K562 (cell line): Measurements from ENCODE around the gene TMEM208. TPM values are rescaled to one million over a fixed set of nuclear protein-coding genes. Genes with fewer than 3 reads are reported as not detected.
A peak's percentile ranks its signal among the peaks of the same experiment; 100 is the strongest.

Experiments
- CC2D1A ChIP-seq: fragments of 450-650 bp; IDR thresholded peaks from 2 replicates; pipeline ENCODE4 v1.6.1; 2017; ENCODE audit warnings: mild to moderate bottlenecking
- CEBPG ChIP-seq, 3 experiments: fragments of 200-800 bp in 1 of 3; sonication (Bioruptor generic) in 1 of 3; sonication (generic) in 1 of 3; formaldehyde crosslinking in 1 of 3; IDR thresholded peaks in 2 of 3; conservative IDR thresholded peaks in 1 of 3; 2 replicates each; pipeline versions ENCODE4 v1.6.1 to v1.8.0; 2016 to 2022; ENCODE audit warnings: missing compliant biosample characterization in 2 of 3, missing genetic modification characterization in 2 of 3, mild to moderate bottlenecking in 1 of 3, missing genetic modification reagents in 1 of 3
- KAT2B ChIP-seq: IDR thresholded peaks from one replicate; pipeline ENCODE4 v1.6.1; 2012; ENCODE audit warnings: low read depth, mild to moderate bottlenecking, control low read depth, inconsistent platforms, low read length, moderate library complexity
- L3MBTL2 ChIP-seq: fragments of 450-650 bp; IDR thresholded peaks from 2 replicates; pipeline ENCODE4 v1.6.1; 2016; ENCODE audit warnings: mild to moderate bottlenecking, moderate library complexity
- NFIC ChIP-seq: fragments of 450-650 bp; IDR thresholded peaks from 2 replicates; pipeline ENCODE4 v1.6.1; 2017; ENCODE audit warnings: mild to moderate bottlenecking, inconsistent platforms
- RBM34 ChIP-seq: fragments of 200-400 bp; formaldehyde crosslinking; IDR thresholded peaks from 2 replicates; pipeline ENCODE4 v1.6.1; 2018; ENCODE audit warnings: low read length, borderline replicate concordance; ENCODE audit not compliant: insufficient read depth
- RCOR1 ChIP-seq, 2 experiments: IDR thresholded peaks; 2 replicates each; pipeline ENCODE4 v1.6.1; 2012; ENCODE audit warnings: low read depth in 2 of 2, low read length in 2 of 2, borderline replicate concordance in 1 of 2, improper control_type of control experiment in 1 of 2
- SP1 ChIP-seq: sonication (generic); formaldehyde crosslinking; IDR thresholded peaks from 2 replicates; pipeline ENCODE4 v1.8.1; 2022; ENCODE audit warnings: mild to moderate bottlenecking, missing genetic modification reagents
- SRSF3 ChIP-seq: fragments of 200-400 bp; formaldehyde crosslinking; IDR thresholded peaks from 2 replicates; pipeline ENCODE4 v1.6.1; 2016; ENCODE audit warnings: mild to moderate bottlenecking, low read length, moderate library complexity; ENCODE audit not compliant: insufficient read depth
- ZFP1 ChIP-seq: fragments of 450-650 bp; formaldehyde crosslinking; IDR thresholded peaks from 2 replicates; pipeline ENCODE4 v1.4.0; 2020; ENCODE audit warnings: mild to moderate bottlenecking, mixed read lengths
- ZKSCAN8 ChIP-seq: fragments of 200-800 bp; sonication (Bioruptor generic); IDR thresholded peaks from 2 replicates; pipeline ENCODE4 v1.6.1; 2016; ENCODE audit warnings: missing genetic modification characterization, missing compliant biosample characterization
- ZNF384 ChIP-seq: IDR thresholded peaks from 2 replicates; pipeline ENCODE4 v1.6.1; 2012; ENCODE audit warnings: low read depth, low read length, improper control_type of control experiment
- polyA plus RNA-seq, 8 experiments: library from polyadenylated mRNA; depleted of rRNA in 4 of 8; stranded (reverse) in 5 of 8; unstranded in 3 of 8; fragments of >200 nt; fragmentation: Nextera tagmentation in 2 of 8; fragmentation: Illumina TruSeq in 1 of 8; extraction: Ambion mirVana in 2 of 8; extraction: Trizol in 1 of 8; gene quantifications; 2 replicates each; pipeline versions ENCODE4 v1.2.1 to v1.2.3, GENCODE V29; 2011 to 2014; ENCODE audit warnings: inconsistent platforms in 1 of 8, missing spikeins in 1 of 8
- total RNA-seq, 7 experiments: library from RNA; depleted of rRNA in 6 of 7; stranded (reverse); fragments of >200 nt in 6 of 7; fragmentation: Illumina TruSeq in 2 of 7; extraction: Trizol in 2 of 7; gene quantifications; 2 replicates each; pipeline versions ENCODE4 v1.2.1 to v1.2.3, GENCODE V29; 2011 to 2021; ENCODE audit warnings: low replicate concordance in 1 of 7
- TF ChIP-seq, protein P1 (sequence below): IDR thresholded peaks from 2 replicates; pipeline ENCODE4 v1.6.1; 2011; ENCODE audit warnings: borderline replicate concordance, low read depth, mild to moderate bottlenecking, moderate library complexity, low read length; ENCODE audit not compliant: insufficient read depth, poor library complexity, severe bottlenecking
- TF ChIP-seq, protein P2 (sequence below), 3 experiments: fragments of 200-800 bp in 1 of 3; fragments of 250-450 bp in 1 of 3; fragments of 450-650 bp in 1 of 3; sonication (Bioruptor Pico) in 1 of 3; sonication (Bioruptor generic) in 1 of 3; formaldehyde crosslinking in 1 of 3; IDR thresholded peaks; 2 replicates each; pipeline versions ENCODE4 v1.6.1 to v1.8.0; 2016 to 2022; ENCODE audit warnings: mild to moderate bottlenecking in 2 of 3, missing genetic modification characterization in 2 of 3, missing compliant biosample characterization in 1 of 3, moderate library complexity in 1 of 3

Gene TMEM208
- total and polyA plus RNA-seq, 9 of the 15 experiments (the other 6 are each of a cell fraction or from before 2014, with no cell fraction given), result 31.8 to 239 (median 54.3) TPM

DNA sequence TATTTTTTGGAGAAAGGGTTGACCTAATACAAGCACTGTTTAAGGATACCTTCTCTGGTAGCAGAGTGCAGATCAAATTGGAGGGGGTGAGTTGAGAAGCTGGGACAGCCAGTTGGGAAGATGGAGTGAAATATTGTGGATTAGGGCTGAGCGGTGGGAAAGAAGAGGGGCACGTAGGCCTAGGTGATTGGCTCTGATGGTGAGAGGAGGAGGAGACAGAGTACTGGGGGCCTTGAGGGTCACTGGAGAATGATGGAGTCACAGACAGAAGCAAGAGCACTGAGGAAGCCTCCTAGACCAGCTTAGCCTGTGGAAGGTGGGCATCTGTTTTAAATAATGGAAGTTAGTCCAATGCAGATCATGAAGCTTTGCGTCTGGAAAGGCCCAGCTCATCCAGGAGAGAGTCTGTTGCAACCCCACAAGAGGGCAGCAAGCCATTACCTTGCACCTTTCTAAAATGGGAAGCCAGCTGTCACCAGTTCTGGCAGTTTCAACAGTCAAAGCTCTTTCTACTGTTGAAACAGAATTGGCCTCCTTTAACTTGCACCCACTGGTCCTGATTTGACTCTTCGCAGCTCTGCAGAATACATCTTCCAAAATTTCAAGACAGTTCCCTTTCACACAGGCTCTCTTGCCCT is 33.6 kb downstream of the TMEM208 start (continued):
- TF ChIP-seq, protein P1, sequence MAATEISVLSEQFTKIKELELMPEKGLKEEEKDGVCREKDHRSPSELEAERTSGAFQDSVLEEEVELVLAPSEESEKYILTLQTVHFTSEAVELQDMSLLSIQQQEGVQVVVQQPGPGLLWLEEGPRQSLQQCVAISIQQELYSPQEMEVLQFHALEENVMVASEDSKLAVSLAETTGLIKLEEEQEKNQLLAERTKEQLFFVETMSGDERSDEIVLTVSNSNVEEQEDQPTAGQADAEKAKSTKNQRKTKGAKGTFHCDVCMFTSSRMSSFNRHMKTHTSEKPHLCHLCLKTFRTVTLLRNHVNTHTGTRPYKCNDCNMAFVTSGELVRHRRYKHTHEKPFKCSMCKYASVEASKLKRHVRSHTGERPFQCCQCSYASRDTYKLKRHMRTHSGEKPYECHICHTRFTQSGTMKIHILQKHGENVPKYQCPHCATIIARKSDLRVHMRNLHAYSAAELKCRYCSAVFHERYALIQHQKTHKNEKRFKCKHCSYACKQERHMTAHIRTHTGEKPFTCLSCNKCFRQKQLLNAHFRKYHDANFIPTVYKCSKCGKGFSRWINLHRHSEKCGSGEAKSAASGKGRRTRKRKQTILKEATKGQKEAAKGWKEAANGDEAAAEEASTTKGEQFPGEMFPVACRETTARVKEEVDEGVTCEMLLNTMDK, result peak; percentile 50
- TF ChIP-seq ZKSCAN8 (no peak), RBM34 (no peak), CEBPG (CRISPR knock-in tag; IDR thresholded peaks at IDR 0.05) (peak; percentile 54; the same call in 1 of the 2 replicates), CEBPG (tag; conservative IDR thresholded peaks at IDR 0.05 in 1 of 2, IDR thresholded peaks at IDR 0.05 in 1 of 2) (0 out of 4 replicates have a peak, but pooled peaks of 1 of the 2 experiments have one; percentile 22), SRSF3 (no peak), ZFP1 (no peak), ZNF384 (peak; percentile 45), SP1 (CRISPR knock-in tag) (0 out of 2 replicates have a peak, but pooled peaks have one; percentile 33), CC2D1A (peak; percentile 80), NFIC (peak; percentile 20; the same call in 1 of the 2 replicates), L3MBTL2 (peak; percentile 26; the same call in 1 of the 2 replicates), RCOR1 (IDR thresholded peaks at IDR 0.05; ENCODE audit: borderline replicate concordance in 1 of 2, low read depth in 2 of 2, low read length in 2 of 2) (peak in 1 of 2 experiments; percentile 37; a peak in 1 of 4 replicates), KAT2B (no peak)
- TF ChIP-seq, protein P2, sequence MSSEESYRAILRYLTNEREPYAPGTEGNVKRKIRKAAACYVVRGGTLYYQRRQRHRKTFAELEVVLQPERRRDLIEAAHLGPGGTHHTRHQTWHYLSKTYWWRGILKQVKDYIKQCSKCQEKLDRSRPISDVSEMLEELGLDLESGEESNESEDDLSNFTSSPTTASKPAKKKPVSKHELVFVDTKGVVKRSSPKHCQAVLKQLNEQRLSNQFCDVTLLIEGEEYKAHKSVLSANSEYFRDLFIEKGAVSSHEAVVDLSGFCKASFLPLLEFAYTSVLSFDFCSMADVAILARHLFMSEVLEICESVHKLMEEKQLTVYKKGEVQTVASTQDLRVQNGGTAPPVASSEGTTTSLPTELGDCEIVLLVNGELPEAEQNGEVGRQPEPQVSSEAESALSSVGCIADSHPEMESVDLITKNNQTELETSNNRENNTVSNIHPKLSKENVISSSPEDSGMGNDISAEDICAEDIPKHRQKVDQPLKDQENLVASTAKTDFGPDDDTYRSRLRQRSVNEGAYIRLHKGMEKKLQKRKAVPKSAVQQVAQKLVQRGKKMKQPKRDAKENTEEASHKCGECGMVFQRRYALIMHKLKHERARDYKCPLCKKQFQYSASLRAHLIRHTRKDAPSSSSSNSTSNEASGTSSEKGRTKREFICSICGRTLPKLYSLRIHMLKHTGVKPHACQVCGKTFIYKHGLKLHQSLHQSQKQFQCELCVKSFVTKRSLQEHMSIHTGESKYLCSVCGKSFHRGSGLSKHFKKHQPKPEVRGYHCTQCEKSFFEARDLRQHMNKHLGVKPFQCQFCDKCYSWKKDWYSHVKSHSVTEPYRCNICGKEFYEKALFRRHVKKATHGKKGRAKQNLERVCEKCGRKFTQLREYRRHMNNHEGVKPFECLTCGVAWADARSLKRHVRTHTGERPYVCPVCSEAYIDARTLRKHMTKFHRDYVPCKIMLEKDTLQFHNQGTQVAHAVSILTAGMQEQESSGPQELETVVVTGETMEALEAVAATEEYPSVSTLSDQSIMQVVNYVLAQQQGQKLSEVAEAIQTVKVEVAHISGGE (CRISPR knock-in tag; IDR thresholded peaks at IDR 0.05), result no peak
